Testis (tissue), 3 donors: ENCODE measurements around the gene TBX2. TPM values are rescaled to one million over a fixed set of nuclear protein-coding genes. Genes with fewer than 3 reads are reported as not detected.

ENCODE experiments used
- DNase-seq: peaks from one replicate; pipeline ENCODE4 v3.0.0-alpha.2; 2019
- H3K27ac ChIP-seq, 2 donors: fragments of 200-600 bp; sonication (generic); one replicate each; pipeline ENCODE4 v1.5.1; 2019
- H3K27me3 ChIP-seq: fragments of 200-600 bp; sonication (generic); one replicate; pipeline ENCODE4 v1.5.1; 2019
- H3K36me3 ChIP-seq: fragments of 200-600 bp; sonication (generic); one replicate; pipeline ENCODE4 v1.5.1; 2017; ENCODE audit warnings: low read depth; ENCODE audit errors: missing control alignments
- H3K4me1 ChIP-seq: fragments of 200-600 bp; sonication (generic); one replicate; pipeline ENCODE4 v1.5.1; 2019
- H3K4me3 ChIP-seq, 2 donors: fragments of 200-600 bp; sonication (generic); one replicate each; pipeline ENCODE4 v1.5.1; 2017 to 2019
- H3K9me3 ChIP-seq: fragments of 200-600 bp; sonication (generic); one replicate; pipeline ENCODE4 v1.5.1; 2017
- POLR2A ChIP-seq: fragments of 450-650 bp; IDR thresholded peaks from one replicate; pipeline ENCODE4 v1.6.1; 2017; ENCODE audit warnings: antibody characterized with exemption, mild to moderate bottlenecking, moderate library complexity
- WGBS, 2 donors: methylation state at CpG; one replicate each; pipeline ENCODE4 v1.1.5; 2018; 5-methylcytosine and 5-hydroxymethylcytosine counted together
- intact Hi-C: fragments of 100-400 bp; cut with DNase I; formaldehyde crosslinking; loops from one replicate; pipeline ENCODE4 v1.15.1; 2023; ENCODE audit warnings: low total_unique reads
- polyA plus RNA-seq: library from polyadenylated mRNA; stranded (reverse); fragments of 350-450 nt; fragmentation: Illumina TruSeq; extraction: RNeasy Lipid Tissue Mini Kit (QIAGEN cat#74804); gene quantifications from one replicate; pipeline ENCODE4 v1.2.3, GENCODE V29; 2014; ENCODE audit warnings: low read depth, low replicate concordance; ENCODE audit not compliant: insufficient read depth
- total RNA-seq, 2 donors: library from RNA; depleted of rRNA; stranded (reverse); fragments of >200 nt; gene quantifications; one replicate each; pipeline ENCODE4 v1.2.3, GENCODE V29; 2016
- TF ChIP-seq, protein P1 (sequence below), 3 experiments: fragments of 450-650 bp in 2 of 3; fragments of 200-600 bp in 1 of 3; sonication (generic) in 1 of 3; IDR thresholded peaks; one replicate each; pipeline ENCODE4 v1.5.1; 2016 to 2019; ENCODE audit warnings: antibody characterized with exemption in 3 of 3, mild to moderate bottlenecking in 2 of 3, moderate library complexity in 1 of 3

The TBX2 gene
- total and polyA plus RNA-seq, 3 donors from 2014 or later: 14.8 to 29.6 (median 20.1) TPM

- no peak for TF ChIP-seq POLR2A
- TF ChIP-seq, protein P1, sequence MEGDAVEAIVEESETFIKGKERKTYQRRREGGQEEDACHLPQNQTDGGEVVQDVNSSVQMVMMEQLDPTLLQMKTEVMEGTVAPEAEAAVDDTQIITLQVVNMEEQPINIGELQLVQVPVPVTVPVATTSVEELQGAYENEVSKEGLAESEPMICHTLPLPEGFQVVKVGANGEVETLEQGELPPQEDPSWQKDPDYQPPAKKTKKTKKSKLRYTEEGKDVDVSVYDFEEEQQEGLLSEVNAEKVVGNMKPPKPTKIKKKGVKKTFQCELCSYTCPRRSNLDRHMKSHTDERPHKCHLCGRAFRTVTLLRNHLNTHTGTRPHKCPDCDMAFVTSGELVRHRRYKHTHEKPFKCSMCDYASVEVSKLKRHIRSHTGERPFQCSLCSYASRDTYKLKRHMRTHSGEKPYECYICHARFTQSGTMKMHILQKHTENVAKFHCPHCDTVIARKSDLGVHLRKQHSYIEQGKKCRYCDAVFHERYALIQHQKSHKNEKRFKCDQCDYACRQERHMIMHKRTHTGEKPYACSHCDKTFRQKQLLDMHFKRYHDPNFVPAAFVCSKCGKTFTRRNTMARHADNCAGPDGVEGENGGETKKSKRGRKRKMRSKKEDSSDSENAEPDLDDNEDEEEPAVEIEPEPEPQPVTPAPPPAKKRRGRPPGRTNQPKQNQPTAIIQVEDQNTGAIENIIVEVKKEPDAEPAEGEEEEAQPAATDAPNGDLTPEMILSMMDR (IDR thresholded peaks at IDR 0.05): no peak
- intact Hi-C loops: no loop called here
- H3K4me1 ChIP-seq: peaks cover 13% of the 10 kb centered on the region
These were observed 12.6 kb upstream of the TBX2 start for GRCh38 chr17:61387011-61387410.

DNA sequence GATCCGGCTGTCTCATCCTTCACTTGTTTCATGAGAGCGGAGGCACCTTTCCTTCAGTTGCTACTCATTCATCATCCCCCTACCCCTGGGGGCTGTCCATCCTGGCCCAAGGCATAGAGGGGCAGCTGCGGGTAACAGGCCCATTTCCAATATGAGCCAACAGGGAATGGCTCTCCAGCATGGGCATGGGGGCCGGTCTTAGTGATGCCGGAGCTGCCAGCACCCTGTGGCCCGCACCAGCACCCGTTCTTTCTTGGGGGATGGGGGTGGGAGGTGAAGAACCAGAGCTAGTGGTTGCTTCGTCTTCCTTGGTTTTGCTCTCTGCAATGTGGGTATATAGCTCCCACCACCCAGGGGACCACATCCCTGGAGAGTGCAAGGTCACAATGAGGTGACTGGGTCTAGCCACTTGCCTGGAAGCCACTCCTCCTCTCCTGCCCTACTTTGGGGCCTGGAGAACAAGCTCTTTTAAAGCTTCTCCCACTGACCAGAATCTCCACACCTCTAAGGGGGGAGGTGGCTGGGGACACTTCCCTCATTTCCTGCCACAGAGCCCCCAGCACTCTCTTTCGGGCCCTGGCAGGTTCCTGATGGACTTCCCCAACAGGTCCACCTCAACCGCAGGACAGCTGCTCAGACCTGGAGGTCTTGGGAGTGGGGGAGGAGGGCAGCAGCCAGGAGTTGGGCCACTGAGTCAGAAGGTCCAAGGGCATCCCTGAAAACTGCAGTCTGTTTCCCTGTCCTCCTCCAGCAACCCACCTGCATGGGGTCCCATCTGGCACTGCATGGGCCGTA, 11.9 kb upstream of the TBX2 start:
- Histone ChIP-seq H3K36me3 (no peaks in the 10 kb centered on the region), H3K4me1 (peaks cover 13% of the 10 kb centered on the region), H3K27ac (no peak overlapping the region), H3K27me3 (no peaks in the 10 kb centered on the region), H3K4me3 (no peak overlapping the region), H3K9me3 (no peaks in the 10 kb centered on the region)
- TF ChIP-seq, protein P1 (IDR thresholded peaks at IDR 0.05): no peak
- no peak for TF ChIP-seq POLR2A
- 96% methylated on average over 10 to 11 of the region's 11 CpGs for WGBS, 2 donors
- DNase-seq: no peak
- intact Hi-C loops: no loop called here

More at GRCh38 chr17:61387011-61387410, 12.6 kb upstream of the TBX2 start:
- Histone ChIP-seq H3K27ac (no peak overlapping the region), H3K9me3 (no peaks in the 10 kb centered on the region), H3K36me3 (no peaks in the 10 kb centered on the region), H3K4me3 (no peak overlapping the region), H3K27me3 (no peaks in the 10 kb centered on the region)
- 92 to 96% methylated on average over 8 of the region's 8 CpGs for WGBS, 2 donors
- no peak for DNase-seq

GRCh38 chr17:61388561-61389356, 10.9 kb upstream of the TBX2 start:
- no peak overlapping the region for H3K4me3 ChIP-seq
- no peak overlapping the region for H3K27ac ChIP-seq
- H3K4me1 ChIP-seq: peaks cover 13% of the 10 kb centered on the region
- no peak for DNase-seq
- no peak for TF ChIP-seq POLR2A
- TF ChIP-seq, protein P1 (IDR thresholded peaks at IDR 0.05): no peak
- H3K36me3 ChIP-seq: no peaks in the 10 kb centered on the region
- H3K9me3 ChIP-seq: no peaks in the 10 kb centered on the region
- intact Hi-C loops: no loop called here
- H3K27me3 ChIP-seq: no peaks in the 10 kb centered on the region
- 88% methylated on average over 20 to 21 of the region's 21 CpGs for WGBS, 2 donors

DNA sequence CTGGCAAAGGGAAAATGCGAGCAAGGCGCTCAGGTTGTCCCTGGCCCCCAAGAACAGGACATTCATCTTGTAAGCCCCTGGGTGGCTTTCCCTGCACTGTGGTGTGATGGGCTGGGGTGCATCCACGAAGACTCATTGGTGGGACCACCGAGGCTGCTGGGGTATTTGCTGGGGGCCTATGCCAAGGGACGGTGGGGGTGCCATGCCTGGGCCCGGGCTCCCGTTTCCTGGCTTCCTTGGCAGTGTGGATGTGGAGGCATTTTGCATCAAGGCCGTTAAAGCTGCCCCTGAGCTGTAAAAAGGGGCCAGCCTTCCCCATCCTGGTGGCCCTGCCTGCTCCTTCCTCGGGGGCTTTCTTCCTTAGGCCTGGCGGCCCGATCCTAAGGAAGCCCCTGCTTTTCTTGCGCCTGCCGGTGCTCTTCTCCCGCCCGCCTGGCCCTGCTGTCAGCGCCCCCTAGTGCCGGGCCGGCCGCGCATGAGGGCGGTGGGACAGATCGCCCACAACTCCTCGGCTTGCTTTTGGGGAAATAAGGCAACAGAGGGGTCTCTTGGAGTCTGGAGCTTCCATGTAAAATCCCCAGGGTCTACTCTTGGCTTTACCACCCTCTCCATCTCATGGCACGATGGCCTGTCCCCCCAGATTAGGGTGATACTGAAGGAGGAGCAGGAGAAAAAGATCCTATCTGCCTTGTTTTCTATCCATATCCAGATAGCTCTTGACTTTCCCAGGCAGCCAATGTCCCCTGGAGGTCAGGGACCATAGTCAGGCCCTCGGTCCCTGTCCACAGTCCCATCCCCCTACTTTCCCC, 9.8 kb upstream of the TBX2 start:
- no peak for DNase-seq
- intact Hi-C loops: loop anchor here (5.0 kb wide), 1 partner anchor 388 kb away; no protein-coding TSS in a partner anchor
- Histone ChIP-seq H3K4me1 (peaks cover 22% of the 10 kb centered on the region), H3K27ac (no peak overlapping the region), H3K4me3 (no peak overlapping the region), H3K36me3 (no peaks in the 10 kb centered on the region), H3K27me3 (no peaks in the 10 kb centered on the region), H3K9me3 (no peaks in the 10 kb centered on the region)
- WGBS, 2 donors: 38 to 61% methylated on average over 17 to 24 of the region's 25 CpGs
- TF ChIP-seq, protein P1 (IDR thresholded peaks at IDR 0.05): peak; percentile 70 to 79 (median 72)
- no peak for TF ChIP-seq POLR2A
